ENCODE measurements around the gene RUNX1.

RUNX1 gene

DNA sequence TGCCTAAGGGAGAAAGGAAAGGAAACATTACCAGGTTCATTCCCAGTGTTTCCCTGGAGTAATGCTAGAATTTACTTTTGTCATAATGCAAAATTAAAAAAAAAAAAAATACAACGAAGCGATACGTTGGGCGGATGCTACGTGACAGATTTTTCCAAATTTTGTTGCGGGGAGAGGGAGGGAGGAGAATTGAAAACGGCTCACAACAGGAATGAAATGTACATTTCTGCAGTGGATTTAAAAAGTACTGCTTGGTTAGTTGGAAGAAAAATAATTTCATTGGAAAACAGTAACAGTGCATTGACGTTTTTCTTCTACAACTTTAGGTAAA lies 157.5 kb downstream of the RUNX1 start:
- TF ChIP-seq, protein P1, sequence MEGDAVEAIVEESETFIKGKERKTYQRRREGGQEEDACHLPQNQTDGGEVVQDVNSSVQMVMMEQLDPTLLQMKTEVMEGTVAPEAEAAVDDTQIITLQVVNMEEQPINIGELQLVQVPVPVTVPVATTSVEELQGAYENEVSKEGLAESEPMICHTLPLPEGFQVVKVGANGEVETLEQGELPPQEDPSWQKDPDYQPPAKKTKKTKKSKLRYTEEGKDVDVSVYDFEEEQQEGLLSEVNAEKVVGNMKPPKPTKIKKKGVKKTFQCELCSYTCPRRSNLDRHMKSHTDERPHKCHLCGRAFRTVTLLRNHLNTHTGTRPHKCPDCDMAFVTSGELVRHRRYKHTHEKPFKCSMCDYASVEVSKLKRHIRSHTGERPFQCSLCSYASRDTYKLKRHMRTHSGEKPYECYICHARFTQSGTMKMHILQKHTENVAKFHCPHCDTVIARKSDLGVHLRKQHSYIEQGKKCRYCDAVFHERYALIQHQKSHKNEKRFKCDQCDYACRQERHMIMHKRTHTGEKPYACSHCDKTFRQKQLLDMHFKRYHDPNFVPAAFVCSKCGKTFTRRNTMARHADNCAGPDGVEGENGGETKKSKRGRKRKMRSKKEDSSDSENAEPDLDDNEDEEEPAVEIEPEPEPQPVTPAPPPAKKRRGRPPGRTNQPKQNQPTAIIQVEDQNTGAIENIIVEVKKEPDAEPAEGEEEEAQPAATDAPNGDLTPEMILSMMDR (IDR thresholded peaks at IDR 0.05; ENCODE audit: low read length, missing control alignments) = no peak
- no peak for DNase-seq (ENCODE audit: low read depth)
- H3K4me3 ChIP-seq (replicated peaks; ENCODE audit: low read depth, low read length) = peak overlapping the region; percentile 45

DNA sequence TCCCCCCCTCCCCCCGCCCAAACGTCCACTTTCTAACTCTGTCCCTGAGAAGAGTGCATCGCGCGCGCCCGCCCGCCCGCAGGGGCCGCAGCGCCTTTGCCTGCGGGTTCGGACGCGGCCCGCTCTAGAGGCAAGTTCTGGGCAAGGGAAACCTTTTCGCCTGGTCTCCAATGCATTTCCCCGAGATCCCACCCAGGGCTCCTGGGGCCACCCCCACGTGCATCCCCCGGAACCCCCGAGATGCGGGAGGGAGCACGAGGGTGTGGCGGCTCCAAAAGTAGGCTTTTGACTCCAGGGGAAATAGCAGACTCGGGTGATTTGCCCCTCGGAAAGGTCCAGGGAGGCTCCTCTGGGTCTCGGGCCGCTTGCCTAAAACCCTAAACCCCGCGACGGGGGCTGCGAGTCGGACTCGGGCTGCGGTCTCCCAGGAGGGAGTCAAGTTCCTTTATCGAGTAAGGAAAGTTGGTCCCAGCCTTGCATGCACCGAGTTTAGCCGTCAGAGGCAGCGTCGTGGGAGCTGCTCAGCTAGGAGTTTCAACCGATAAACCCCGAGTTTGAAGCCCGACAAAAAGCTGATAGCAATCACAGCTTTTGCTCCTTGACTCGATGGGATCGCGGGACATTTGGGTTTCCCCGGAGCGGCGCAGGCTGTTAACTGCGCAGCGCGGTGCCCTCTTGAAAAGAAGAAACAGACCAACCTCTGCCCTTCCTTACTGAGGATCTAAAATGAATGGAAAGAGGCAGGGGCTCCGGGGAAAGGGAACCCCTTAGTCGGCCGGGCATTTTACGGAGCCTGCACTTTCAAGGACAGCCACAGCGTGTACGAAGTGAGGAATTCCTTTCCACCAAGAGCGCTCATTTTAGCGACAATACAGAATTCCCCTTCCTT lies 158.1 kb downstream of the RUNX1 start:
- H3K4me3 ChIP-seq (replicated peaks; ENCODE audit: low read depth, low read length) = peak overlapping the region; percentile 45
- DNase-seq (ENCODE audit: low read depth) = peak; percentile 47
- TF ChIP-seq, protein P1 (IDR thresholded peaks at IDR 0.05; ENCODE audit: low read length, missing control alignments) = no peak

DNA sequence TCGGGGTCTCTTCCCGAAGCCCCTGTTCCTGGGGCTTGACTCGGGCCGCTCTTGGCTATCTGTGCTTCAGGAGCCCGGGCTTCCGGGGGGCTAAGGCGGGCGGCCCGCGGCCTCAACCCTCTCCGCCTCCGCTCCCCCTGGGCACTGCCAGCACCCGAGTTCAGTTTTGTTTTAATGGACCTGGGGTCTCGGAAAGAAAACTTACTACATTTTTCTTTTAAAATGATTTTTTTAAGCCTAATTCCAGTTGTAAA lies 158.7 kb downstream of the RUNX1 start:
- TF ChIP-seq, protein P1 (IDR thresholded peaks at IDR 0.05; ENCODE audit: low read length, missing control alignments) = no peak
- peak overlapping the region; percentile 45 for H3K4me3 ChIP-seq (replicated peaks; ENCODE audit: low read depth, low read length)
- no peak for DNase-seq (ENCODE audit: low read depth)

DNA sequence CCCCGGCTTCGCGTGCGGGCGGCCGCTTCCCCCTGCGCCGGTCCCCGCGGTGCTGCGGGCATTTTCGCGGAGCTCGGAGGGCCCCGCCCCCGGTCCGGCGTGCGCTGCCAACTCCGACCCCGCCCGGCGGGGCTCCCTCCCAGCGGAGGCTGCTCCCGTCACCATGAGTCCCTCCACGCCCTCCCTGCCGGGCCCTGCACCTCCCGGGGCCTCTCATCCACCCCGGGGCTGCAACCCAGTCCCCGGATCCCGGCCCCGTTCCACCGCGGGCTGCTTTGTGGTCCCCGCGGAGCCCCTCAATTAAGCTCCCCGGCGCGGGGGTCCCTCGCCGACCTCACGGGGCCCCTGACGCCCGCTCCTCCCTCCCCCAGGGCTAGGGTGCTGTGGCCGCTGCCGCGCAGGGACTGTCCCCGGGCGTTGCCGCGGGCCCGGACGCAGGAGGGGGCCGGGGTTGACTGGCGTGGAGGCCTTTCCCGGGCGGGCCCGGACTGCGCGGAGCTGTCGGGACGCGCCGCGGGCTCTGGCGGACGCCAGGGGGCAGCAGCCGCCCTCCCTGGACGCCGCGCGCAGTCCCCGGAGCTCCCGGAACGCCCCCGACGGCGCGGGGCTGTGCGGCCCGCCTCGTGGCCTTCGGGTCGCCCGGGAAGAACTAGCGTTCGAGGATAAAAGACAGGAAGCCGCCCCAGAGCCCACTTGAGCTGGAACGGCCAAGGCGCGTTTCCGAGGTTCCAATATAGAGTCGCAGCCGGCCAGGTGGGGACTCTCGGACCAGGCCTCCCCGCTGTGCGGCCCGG lies 159.2 kb downstream of the RUNX1 start:
- TF ChIP-seq, protein P1 (IDR thresholded peaks at IDR 0.05; ENCODE audit: low read length, missing control alignments) = peak; percentile 22
- H3K4me3 ChIP-seq (replicated peaks; ENCODE audit: low read depth, low read length) = peak overlapping the region; percentile 66
- peak; percentile 80 for DNase-seq (ENCODE audit: low read depth)

DNA sequence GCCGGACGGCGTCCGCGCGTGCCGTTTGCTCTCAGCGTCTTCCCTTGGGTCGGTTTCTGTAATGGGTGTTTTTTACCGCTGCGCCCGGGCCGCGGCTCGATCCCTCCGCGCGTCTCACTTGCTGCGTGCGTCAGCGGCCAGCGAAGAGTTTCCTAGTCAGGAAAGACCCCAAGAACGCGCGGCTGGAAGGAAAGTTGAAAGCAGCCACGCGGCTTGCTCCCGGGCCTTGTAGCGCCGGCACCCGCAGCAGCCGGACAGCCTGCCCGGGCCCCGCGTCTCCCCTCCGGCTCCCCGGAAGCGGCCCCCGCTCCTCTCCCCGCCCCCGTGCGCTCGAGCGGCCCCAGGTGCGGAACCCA lies 159.8 kb downstream of the RUNX1 start:
- peak; percentile 80 for DNase-seq (ENCODE audit: low read depth)
- H3K4me3 ChIP-seq (replicated peaks; ENCODE audit: low read depth, low read length) = peak overlapping the region; percentile 66
- TF ChIP-seq, protein P1 (IDR thresholded peaks at IDR 0.05; ENCODE audit: low read length, missing control alignments) = no peak

DNA sequence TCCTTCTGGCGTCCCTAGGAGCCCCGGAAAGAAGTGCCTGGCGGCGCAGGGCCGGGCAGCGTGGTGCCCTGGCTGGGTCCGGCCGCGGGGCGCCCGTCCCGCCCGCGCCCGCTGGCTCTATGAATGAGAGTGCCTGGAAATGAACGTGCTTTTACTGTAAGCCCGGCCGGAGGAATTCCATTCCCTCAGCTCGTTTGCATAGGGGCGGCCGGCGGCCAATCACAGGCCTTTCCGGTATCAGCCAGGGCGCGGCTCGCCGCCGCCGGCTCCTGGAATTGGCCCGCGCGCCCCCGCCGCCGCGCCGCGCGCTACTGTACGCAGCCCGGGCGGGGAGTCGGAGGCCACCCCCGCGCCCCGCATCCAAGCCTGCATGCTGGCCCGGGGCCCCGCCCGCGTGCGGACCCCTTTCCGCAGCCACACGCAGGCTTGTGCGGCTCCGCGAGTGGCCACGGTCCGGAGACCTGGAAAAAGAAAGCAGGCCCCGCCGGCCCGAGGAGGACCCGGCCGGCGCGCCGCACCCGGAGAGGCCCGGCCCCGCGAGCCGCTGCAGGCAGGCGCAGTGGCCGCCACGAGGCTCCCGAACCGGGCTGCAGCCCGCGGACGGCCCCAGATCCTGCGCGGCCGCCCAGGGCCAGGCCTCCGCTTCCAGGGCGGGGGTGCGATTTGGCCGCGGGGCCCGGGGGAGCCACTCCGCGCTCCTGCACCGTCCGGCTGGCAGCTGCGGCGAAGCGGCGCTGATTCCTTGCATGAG lies 160.4 kb downstream of the RUNX1 start:
- TF ChIP-seq, protein P1 (IDR thresholded peaks at IDR 0.05; ENCODE audit: low read length, missing control alignments) = no peak
- peak overlapping the region; percentile 85 for H3K4me3 ChIP-seq (replicated peaks; ENCODE audit: low read depth, low read length)
- DNase-seq (ENCODE audit: low read depth) = peak; percentile 95

Measured in fibroblast of pulmonary artery (primary cell).